Endometrial microvascular endothelial cells (primary cell): Measurements from ENCODE around the gene RBM5. TPM values are rescaled to one million over a fixed set of nuclear protein-coding genes. Genes with fewer than 3 reads are reported as not detected.

Experiments used
- total RNA-seq: library from RNA; depleted of rRNA; stranded (reverse); fragments of >200 nt; gene quantifications from one replicate; pipeline ENCODE4 v1.2.3, GENCODE V29; 2015; ENCODE audit errors: inconsistent ontology term

The RBM5 gene
- total RNA-seq, 1 donor from 2014 or later: 89.3 TPM

Other genes starting within 250 kb of the RBM5 start
- gene TRAIP, start 232.4 kb upstream of the RBM5 start, total RNA-seq: 9.7 TPM
- gene CAMKV, start 219.0 kb upstream of the RBM5 start, total RNA-seq: not detected
- gene MST1R, start 185.0 kb upstream of the RBM5 start, total RNA-seq: 0.19 TPM
- gene MON1A, start 159.1 kb upstream of the RBM5 start, total RNA-seq: 28.6 TPM
- 24.7 TPM for gene RBM6, start 148.8 kb upstream of the RBM5 start, total RNA-seq
- gene SEMA3F, start 66.4 kb downstream of the RBM5 start, total RNA-seq: 263 TPM
- gene GNAT1, start 102.7 kb downstream of the RBM5 start, total RNA-seq: not detected
- gene SLC38A3, start 116.4 kb downstream of the RBM5 start, total RNA-seq: not detected
- gene GNAI2, start 147.3 kb downstream of the RBM5 start, total RNA-seq: 611 TPM
- gene SEMA3B, start 180.2 kb downstream of the RBM5 start, total RNA-seq: 0.19 TPM
- gene LSMEM2, start 190.2 kb downstream of the RBM5 start, total RNA-seq: not detected
- gene IFRD2, start 203.5 kb downstream of the RBM5 start, total RNA-seq: 188 TPM
- 7.3 TPM for gene HYAL3, start 210.5 kb downstream of the RBM5 start, total RNA-seq
- 11.2 TPM for gene NAA80, start 210.5 kb downstream of the RBM5 start, total RNA-seq
- 10.3 TPM for gene HYAL1, start 214.7 kb downstream of the RBM5 start, total RNA-seq
- gene HYAL2, start 233.8 kb downstream of the RBM5 start, total RNA-seq: 432 TPM
- gene TUSC2, start 239.3 kb downstream of the RBM5 start, total RNA-seq: 40.9 TPM